Measurements from ENCODE around the gene MAN2A2.

MAN2A2 gene

GRCh38 chr15:90902840-90903732 is at the start of gene MAN2A2:
MAN2A2 (plus strand) TSS chr15:90903302; CDS start chr15:90904208, 906 bp downstream.
- H3K27me3 Mint-ChIP-seq (ENCODE audit: low read depth) = no peaks in the 10 kb centered on the region
- no peaks in the 10 kb centered on the region for H3K9me3 Mint-ChIP-seq
- H3K4me1 Mint-ChIP-seq (ENCODE audit: low read depth) = peaks cover 39% of the 10 kb centered on the region
- peak within 1 kb of the TSS; percentile 87 for H3K27ac Mint-ChIP-seq
- H3K4me3 Mint-ChIP-seq = peak within 1 kb of the TSS; percentile 89
- peaks cover 31% of the 10 kb centered on the region for H3K36me3 Mint-ChIP-seq (ENCODE audit: low read depth)

- Mint-ChIP-seq H3K4me1 (ENCODE audit: low read depth) (peaks cover 83% of the 10 kb centered on the region), H3K4me3 (no peak overlapping the region), H3K27me3 (ENCODE audit: low read depth) (no peaks in the 10 kb centered on the region), H3K27ac (peak overlapping the region; percentile 92), H3K9me3 (peaks cover 5% of the 10 kb centered on the region), H3K36me3 (ENCODE audit: low read depth) (peaks cover 34% of the 10 kb centered on the region)
Measured at GRCh38 chr15:90855139-90855538, 48.0 kb upstream of the MAN2A2 start.

GRCh38 chr15:90857337-90857736 is 45.8 kb upstream of the MAN2A2 start:
- Mint-ChIP-seq H3K27me3 (ENCODE audit: low read depth) (no peaks in the 10 kb centered on the region), H3K36me3 (ENCODE audit: low read depth) (peaks cover 24% of the 10 kb centered on the region), H3K9me3 (no peaks in the 10 kb centered on the region), H3K4me1 (ENCODE audit: low read depth) (peaks cover 68% of the 10 kb centered on the region), H3K27ac (peak overlapping the region; percentile 92), H3K4me3 (peak overlapping the region; percentile 32)

GRCh38 chr15:90857883-90858443 is 45.1 kb upstream of the MAN2A2 start:
- H3K4me3 Mint-ChIP-seq = peak overlapping the region; percentile 61
- H3K4me1 Mint-ChIP-seq (ENCODE audit: low read depth) = peaks cover 68% of the 10 kb centered on the region
- no peaks in the 10 kb centered on the region for H3K9me3 Mint-ChIP-seq
- H3K27ac Mint-ChIP-seq = peak overlapping the region; percentile 92
- H3K36me3 Mint-ChIP-seq (ENCODE audit: low read depth) = peaks cover 22% of the 10 kb centered on the region
- H3K27me3 Mint-ChIP-seq (ENCODE audit: low read depth) = no peaks in the 10 kb centered on the region

- no peaks in the 10 kb centered on the region for H3K9me3 Mint-ChIP-seq
- H3K27me3 Mint-ChIP-seq (ENCODE audit: low read depth) = no peaks in the 10 kb centered on the region
- H3K4me1 Mint-ChIP-seq (ENCODE audit: low read depth) = peaks cover 65% of the 10 kb centered on the region
- H3K27ac Mint-ChIP-seq = peak overlapping the region; percentile 90
- H3K36me3 Mint-ChIP-seq (ENCODE audit: low read depth) = peaks cover 15% of the 10 kb centered on the region
- H3K4me3 Mint-ChIP-seq = peak overlapping the region; percentile 65
Measured at GRCh38 chr15:90859234-90860131, 43.6 kb upstream of the MAN2A2 start.

- H3K9me3 Mint-ChIP-seq = no peaks in the 10 kb centered on the region
- peaks cover 55% of the 10 kb centered on the region for H3K4me1 Mint-ChIP-seq (ENCODE audit: low read depth)
- H3K4me3 Mint-ChIP-seq = no peak overlapping the region
- peak overlapping the region; percentile 65 for H3K27ac Mint-ChIP-seq
- H3K27me3 Mint-ChIP-seq (ENCODE audit: low read depth) = no peaks in the 10 kb centered on the region
- H3K36me3 Mint-ChIP-seq (ENCODE audit: low read depth) = peaks cover 11% of the 10 kb centered on the region
Measured at GRCh38 chr15:90860450-90860849, 42.7 kb upstream of the MAN2A2 start.

- no peaks in the 10 kb centered on the region for H3K27me3 Mint-ChIP-seq (ENCODE audit: low read depth)
- H3K9me3 Mint-ChIP-seq = no peaks in the 10 kb centered on the region
- H3K36me3 Mint-ChIP-seq (ENCODE audit: low read depth) = peaks cover 15% of the 10 kb centered on the region
- H3K4me3 Mint-ChIP-seq = no peak overlapping the region
- peaks cover 53% of the 10 kb centered on the region for H3K4me1 Mint-ChIP-seq (ENCODE audit: low read depth)
- no peak overlapping the region for H3K27ac Mint-ChIP-seq
Measured at GRCh38 chr15:90860942-90861675, 42.0 kb upstream of the MAN2A2 start.

- peak overlapping the region; percentile 4 for H3K27ac Mint-ChIP-seq
- peaks cover 54% of the 10 kb centered on the region for H3K4me1 Mint-ChIP-seq (ENCODE audit: low read depth)
- H3K36me3 Mint-ChIP-seq (ENCODE audit: low read depth) = peaks cover 23% of the 10 kb centered on the region
- H3K27me3 Mint-ChIP-seq (ENCODE audit: low read depth) = no peaks in the 10 kb centered on the region
- H3K9me3 Mint-ChIP-seq = no peaks in the 10 kb centered on the region
- no peak overlapping the region for H3K4me3 Mint-ChIP-seq
Measured at GRCh38 chr15:90862487-90862886, 40.6 kb upstream of the MAN2A2 start.

GRCh38 chr15:90862964-90863778 is 39.9 kb upstream of the MAN2A2 start:
- Mint-ChIP-seq H3K9me3 (no peaks in the 10 kb centered on the region), H3K27me3 (ENCODE audit: low read depth) (no peaks in the 10 kb centered on the region), H3K27ac (peak overlapping the region; percentile 79), H3K4me3 (no peak overlapping the region), H3K4me1 (ENCODE audit: low read depth) (peaks cover 53% of the 10 kb centered on the region), H3K36me3 (ENCODE audit: low read depth) (peaks cover 22% of the 10 kb centered on the region)

- Mint-ChIP-seq H3K4me3 (no peak overlapping the region), H3K36me3 (ENCODE audit: low read depth) (peaks cover 23% of the 10 kb centered on the region), H3K4me1 (ENCODE audit: low read depth) (peaks cover 61% of the 10 kb centered on the region), H3K27me3 (ENCODE audit: low read depth) (no peaks in the 10 kb centered on the region), H3K27ac (peak overlapping the region; percentile 79), H3K9me3 (no peaks in the 10 kb centered on the region)
Measured at GRCh38 chr15:90863987-90864386, 39.1 kb upstream of the MAN2A2 start.

- Mint-ChIP-seq H3K4me3 (no peak overlapping the region), H3K9me3 (no peaks in the 10 kb centered on the region), H3K4me1 (ENCODE audit: low read depth) (peaks cover 62% of the 10 kb centered on the region), H3K27ac (no peak overlapping the region), H3K36me3 (ENCODE audit: low read depth) (peaks cover 21% of the 10 kb centered on the region), H3K27me3 (ENCODE audit: low read depth) (no peaks in the 10 kb centered on the region)
Measured at GRCh38 chr15:90864507-90864906, 38.6 kb upstream of the MAN2A2 start.

GRCh38 chr15:90865702-90866101 is 37.4 kb upstream of the MAN2A2 start:
- Mint-ChIP-seq H3K27me3 (ENCODE audit: low read depth) (no peaks in the 10 kb centered on the region), H3K4me3 (no peak overlapping the region), H3K9me3 (no peaks in the 10 kb centered on the region), H3K36me3 (ENCODE audit: low read depth) (peaks cover 28% of the 10 kb centered on the region), H3K27ac (peak overlapping the region; percentile 32), H3K4me1 (ENCODE audit: low read depth) (peaks cover 70% of the 10 kb centered on the region)

GRCh38 chr15:90866161-90866715 is 36.9 kb upstream of the MAN2A2 start:
- H3K4me1 Mint-ChIP-seq (ENCODE audit: low read depth) = peaks cover 70% of the 10 kb centered on the region
- H3K4me3 Mint-ChIP-seq = no peak overlapping the region
- peak overlapping the region; percentile 72 for H3K27ac Mint-ChIP-seq
- H3K27me3 Mint-ChIP-seq (ENCODE audit: low read depth) = no peaks in the 10 kb centered on the region
- no peaks in the 10 kb centered on the region for H3K9me3 Mint-ChIP-seq
- peaks cover 31% of the 10 kb centered on the region for H3K36me3 Mint-ChIP-seq (ENCODE audit: low read depth)
